H1 (cell line): ENCODE data around the gene PLOD1. TPM values are rescaled to one million over a fixed set of nuclear protein-coding genes. Genes with fewer than 3 reads are reported as not detected.

Experiments used
- CTCF ChIA-PET: fragments of 300-600 bp; sonication (Branson Sonifier 250); formaldehyde crosslinking; loops from one replicate; lab custom pipeline; 2021; ENCODE audit not compliant: partially characterized antibody; lab: Charles Lee
- POLR2A ChIA-PET: fragments of 300-600 bp; sonication (Branson Sonifier 250); formaldehyde crosslinking; loops from one replicate; lab custom pipeline; 2021; ENCODE audit warnings: inconsistent platforms; ENCODE audit not compliant: partially characterized antibody; lab: Charles Lee
- DNase-seq, 2 experiments: peaks; one replicate each; pipeline versions ENCODE4 v3.0.0 to v3.0.0-alpha.2; 2010 to 2022; ENCODE audit warnings: low spot score in 2 of 2, low read depth in 1 of 2, mixed read lengths in 1 of 2
- FAIRE-seq: peaks from 2 replicates; lab custom pipeline; 2011; peaks lifted over from hg19 to GRCh38; lab: Jason Lieb, UNC
- H2AFZ ChIP-seq: 2 replicates; pipeline ENCODE4 v1.8.1; 2012; ENCODE audit warnings: low read length, inconsistent platforms
- H2AK5ac ChIP-seq: 2 replicates; pipeline ENCODE4 v1.6.1; 2013; ENCODE audit warnings: low read depth, low read length
- H2BK120ac ChIP-seq: replicated peaks from 2 replicates; pipeline ENCODE3; 2013; ENCODE audit warnings: low read depth, low read length, inconsistent platforms
- H2BK12ac ChIP-seq: 2 replicates; pipeline ENCODE4 v1.6.1; 2013; ENCODE audit warnings: low read depth, low read length
- H2BK15ac ChIP-seq: 2 replicates; pipeline ENCODE4 v1.6.1; 2013; ENCODE audit warnings: low read length
- H2BK20ac ChIP-seq: 2 replicates; pipeline ENCODE4 v1.6.1; 2013; ENCODE audit warnings: low read length
- H2BK5ac ChIP-seq: 2 replicates; pipeline ENCODE4 v1.6.1; 2013; ENCODE audit warnings: low read depth, low read length
- H3K14ac ChIP-seq: 2 replicates; pipeline ENCODE4 v1.6.1; 2013; ENCODE audit warnings: inconsistent platforms; ENCODE audit not compliant: insufficient read length
- H3K18ac ChIP-seq: 2 replicates; pipeline ENCODE4 v1.6.1; 2013; ENCODE audit warnings: low read length; ENCODE audit errors: extremely low read depth
- H3K23ac ChIP-seq: 2 replicates; pipeline ENCODE4 v1.6.1; 2013; ENCODE audit warnings: inconsistent platforms; ENCODE audit not compliant: insufficient read length
- H3K23me2 ChIP-seq: 2 replicates; pipeline ENCODE4 v1.6.1; 2013; ENCODE audit warnings: low read depth, low read length
- H3K27ac ChIP-seq: 2 replicates; pipeline ENCODE4 v1.6.1; 2011; ENCODE audit warnings: low read depth, low read length, inconsistent platforms
- H3K27me3 ChIP-seq, 4 experiments: replicated peaks in 1 of 4; 1 replicate in 1 of 4; 2 replicates in 3 of 4; pipeline versions ENCODE4 v1.6.1 to v1.8.1; 2011 to 2013; ENCODE audit warnings: low read length in 3 of 4, mild to moderate bottlenecking in 3 of 4, inconsistent platforms in 2 of 4, mixed read lengths in 2 of 4, moderate library complexity in 1 of 4; ENCODE audit not compliant: control insufficient read depth in 3 of 4, insufficient read depth in 3 of 4; ENCODE audit errors: extremely low read depth in 1 of 4
- H3K36me3 ChIP-seq, 4 experiments: 2 replicates each; pipeline versions ENCODE4 v1.6.1 to v1.8.1; 2011 to 2013; ENCODE audit warnings: mild to moderate bottlenecking in 4 of 4, low read length in 3 of 4, moderate library complexity in 2 of 4, control low read depth in 1 of 4, inconsistent platforms in 1 of 4; ENCODE audit not compliant: insufficient read depth in 4 of 4, control insufficient read depth in 2 of 4
- H3K4ac ChIP-seq: replicated peaks from 2 replicates; pipeline ENCODE3; 2013; ENCODE audit warnings: low read length, low read depth, mixed read lengths, inconsistent platforms; ENCODE audit not compliant: insufficient read length
- H3K4me1 ChIP-seq, 4 experiments: replicated peaks in 1 of 4; 1 replicate in 1 of 4; 2 replicates in 3 of 4; pipeline versions ENCODE4 v1.6.1 to v1.8.1; 2011 to 2013; ENCODE audit warnings: low read length in 3 of 4, inconsistent platforms in 2 of 4, mixed read lengths in 1 of 4; ENCODE audit not compliant: insufficient read depth in 4 of 4, control insufficient read depth in 3 of 4
- H3K4me2 ChIP-seq, 2 experiments: 2 replicates each; pipeline versions ENCODE4 v1.6.1 to v1.8.1; 2011 to 2013; ENCODE audit warnings: low read depth in 2 of 2, low read length in 2 of 2, control low read depth in 1 of 2, inconsistent platforms in 1 of 2, mild to moderate bottlenecking in 1 of 2; ENCODE audit not compliant: insufficient read depth in 1 of 2
- H3K4me3 ChIP-seq, 4 experiments: fragments of 200-600, 300-600 bp in 1 of 4; sonication (generic), shearing (Covaris generic), sonication (Bioruptor Twin) in 1 of 4; 2 replicates each; pipeline versions ENCODE4 v1.5.1 to v1.8.1; 2011 to 2016; ENCODE audit warnings: low read length in 4 of 4, low read depth in 3 of 4, control low read depth in 2 of 4, inconsistent platforms in 2 of 4, mild to moderate bottlenecking in 2 of 4, mixed read lengths in 1 of 4, moderate library complexity in 1 of 4; ENCODE audit not compliant: insufficient read depth in 2 of 4; ENCODE audit errors: extremely low read depth in 1 of 4
- H3K56ac ChIP-seq: replicated peaks from 2 replicates; pipeline ENCODE3; 2013; ENCODE audit warnings: low read depth, mild to moderate bottlenecking, mixed read lengths, low read length, inconsistent platforms; ENCODE audit not compliant: insufficient read length
- H3K79me1 ChIP-seq: 2 replicates; pipeline ENCODE4 v1.6.1; 2013; ENCODE audit warnings: low read depth, low read length, control low read depth
- H3K79me2 ChIP-seq, 2 experiments: 2 replicates each; pipeline versions ENCODE4 v1.6.1 to v1.8.1; 2012 to 2013; ENCODE audit warnings: low read length in 2 of 2, mild to moderate bottlenecking in 2 of 2, inconsistent platforms in 1 of 2; ENCODE audit not compliant: insufficient read depth in 2 of 2, control insufficient read depth in 1 of 2
- H3K9ac ChIP-seq, 4 experiments: replicated peaks in 1 of 4; 1 replicate in 1 of 4; 2 replicates in 3 of 4; pipeline versions ENCODE4 v1.6.1 to v1.8.1; 2011 to 2013; ENCODE audit warnings: low read depth in 3 of 4, low read length in 3 of 4, control low read depth in 2 of 4, mild to moderate bottlenecking in 2 of 4, moderate library complexity in 2 of 4, inconsistent platforms in 1 of 4; ENCODE audit errors: extremely low read depth in 1 of 4
- H3K9me3 ChIP-seq, 2 experiments: 2 replicates each; pipeline versions ENCODE4 v1.6.1 to v1.8.1; 2012 to 2013; ENCODE audit warnings: mild to moderate bottlenecking in 2 of 2, moderate library complexity in 2 of 2, control low read depth in 1 of 2, inconsistent platforms in 1 of 2, low read depth in 1 of 2, low read length in 1 of 2, mixed read lengths in 1 of 2; ENCODE audit not compliant: insufficient read depth in 2 of 2
- H4K20me1 ChIP-seq, 2 experiments: replicated peaks in 1 of 2; 2 replicates each; pipeline versions ENCODE3 to v1.8.1; 2011 to 2013; ENCODE audit warnings: inconsistent platforms in 2 of 2, low read length in 2 of 2, mild to moderate bottlenecking in 1 of 2; ENCODE audit not compliant: insufficient read depth in 2 of 2, control insufficient read depth in 1 of 2
- H4K5ac ChIP-seq: 2 replicates; pipeline ENCODE4 v1.6.1; 2013; ENCODE audit warnings: low read length, low read depth, mixed read lengths, inconsistent platforms; ENCODE audit not compliant: insufficient read length
- H4K8ac ChIP-seq: 2 replicates; pipeline ENCODE4 v1.8.0; 2013; ENCODE audit warnings: mild to moderate bottlenecking, moderate library complexity, low read length, inconsistent platforms; ENCODE audit not compliant: insufficient read depth; ENCODE audit errors: extremely low read depth
- H4K91ac ChIP-seq: replicated peaks from 2 replicates; pipeline ENCODE3; 2013; ENCODE audit warnings: low read length, mixed read lengths, inconsistent platforms; ENCODE audit not compliant: insufficient read length
- CREB1 ChIP-seq: IDR thresholded peaks from 2 replicates; pipeline ENCODE4 v1.6.1; 2012; ENCODE audit warnings: inconsistent platforms
- GTF2F1 ChIP-seq: IDR thresholded peaks from 2 replicates; pipeline ENCODE4 v1.6.1; 2012; ENCODE audit warnings: low read depth, low read length, improper control_type of control experiment, borderline replicate concordance
- JUN ChIP-seq: IDR thresholded peaks from 2 replicates; pipeline ENCODE4 v1.6.1; 2011; ENCODE audit warnings: low read depth, mild to moderate bottlenecking, improper control_type of control experiment, low read length
- NRF1 ChIP-seq: IDR thresholded peaks from 2 replicates; pipeline ENCODE4 v1.6.1; 2011; ENCODE audit warnings: mild to moderate bottlenecking, low read depth, low read length, improper control_type of control experiment
- POLR2A ChIP-seq, 2 experiments: IDR thresholded peaks; 1 replicate in 1 of 2; 2 replicates in 1 of 2; pipeline ENCODE4 v1.6.1; 2011; ENCODE audit warnings: low read depth in 2 of 2, low read length in 2 of 2, mild to moderate bottlenecking in 2 of 2; ENCODE audit errors: control extremely low read depth in 1 of 2
- SP2 ChIP-seq: IDR thresholded peaks from 2 replicates; pipeline ENCODE4 v1.6.1; 2012; ENCODE audit warnings: mild to moderate bottlenecking, low read length, inconsistent platforms
- SUZ12 ChIP-seq: fragments of 200-600 bp; sonication (generic); IDR thresholded peaks from 2 replicates; pipeline ENCODE4 v1.6.1; 2012; ENCODE audit warnings: mild to moderate bottlenecking, inconsistent platforms, low read length, moderate library complexity, mixed read lengths
- TAF1 ChIP-seq: IDR thresholded peaks from 2 replicates; pipeline ENCODE4 v1.6.1; 2011; ENCODE audit warnings: mild to moderate bottlenecking, low read depth, low read length
- USF2 ChIP-seq: IDR thresholded peaks from 2 replicates; pipeline ENCODE4 v1.6.1; 2011; ENCODE audit warnings: low read length, improper control_type of control experiment
- ZNF274 ChIP-seq: IDR thresholded peaks from 2 replicates; pipeline ENCODE4 v1.7.0; 2012; ENCODE audit warnings: low read length, borderline replicate concordance; ENCODE audit errors: extremely low read depth
- WGBS, 2 experiments: shearing (Covaris generic) in 1 of 2; methylation state at CpG; one replicate each; pipeline versions ENCODE4 v1.1.6 to v1.1.7; 2013 to 2015; ENCODE audit warnings: low lambda C conversion rate in 2 of 2, mixed read lengths in 2 of 2, inconsistent platforms in 1 of 2, low coverage in 1 of 2, missing lambda C conversion rate in 1 of 2; ENCODE audit not compliant: insufficient replicate concordance in 2 of 2, insufficient coverage in 1 of 2, insufficient read length in 1 of 2; ENCODE audit errors: extremely low coverage in 1 of 2, missing lambda C conversion rate in 1 of 2; 5-methylcytosine and 5-hydroxymethylcytosine counted together
- polyA plus RNA-seq, 7 experiments: library from polyadenylated mRNA; depleted of rRNA in 3 of 7; stranded (reverse) in 5 of 7; unstranded in 2 of 7; fragments of >200 nt in 5 of 7; fragments of 200-250 nt in 2 of 7; gene quantifications; 1 replicate in 5 of 7; 2 replicates in 1 of 7; 4 replicates in 1 of 7; pipeline versions ENCODE4 v1.2.1 to v1.2.3, GENCODE V29; 2011 to 2013; ENCODE audit warnings: missing spikeins in 2 of 7, mixed read lengths in 2 of 7
- total RNA-seq: library from RNA; stranded (reverse); fragmentation: NEBNext Ultra II Directional; extraction: Animal tissue kit (Norgen Biotek cat#: 25700); gene quantifications from 2 replicates; pipeline ENCODE4 v1.2.1, GENCODE V29; 2021
- TF ChIP-seq, protein P1 (sequence below): IDR thresholded peaks from 2 replicates; pipeline ENCODE4 v1.6.1; 2012; ENCODE audit warnings: low read length, inconsistent platforms

PLOD1 gene
- total and polyA plus RNA-seq, 2 of the 8 experiments (the other 6 are each of a cell fraction or from before 2014, with no cell fraction given): 44.9 to 51.8 TPM

DNA sequence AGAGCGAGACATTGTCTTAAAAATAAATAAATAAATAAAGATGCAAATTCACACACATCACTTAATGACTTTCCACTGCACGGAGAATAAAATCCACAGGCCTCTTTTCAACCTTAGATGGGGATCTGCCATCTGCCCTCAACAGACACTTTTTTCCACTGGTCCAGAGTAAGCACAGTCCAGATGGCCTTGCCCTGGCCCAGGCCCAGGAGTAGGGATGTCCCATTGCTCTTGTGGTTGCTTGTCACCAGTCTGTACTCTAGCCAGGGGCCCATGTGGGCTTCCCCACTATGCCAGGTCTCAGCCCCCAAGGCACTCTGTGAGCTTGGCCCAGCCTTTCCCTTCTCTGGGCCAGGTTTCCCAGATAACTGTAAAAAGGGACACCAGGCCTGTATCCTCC is 17.4 kb downstream of the PLOD1 start:
- H3K79me1 ChIP-seq: no peaks in the 10 kb centered on the region
- H3K23me2 ChIP-seq: no peaks in the 10 kb centered on the region
- no peaks in the 10 kb centered on the region for H3K4me1 ChIP-seq
- no peak overlapping the region for H2BK12ac ChIP-seq
- H3K18ac ChIP-seq: no peak overlapping the region
- H3K4me3 ChIP-seq: no peak overlapping the region
- no peak overlapping the region for H3K27ac ChIP-seq
- WGBS, 2 experiments: 92% methylated on average over 2 of the region's 2 CpGs; no CpG with 5 or more reads in 1 of the 2 experiments
- no peak overlapping the region for H3K4me2 ChIP-seq
- FAIRE-seq: no peak
- H3K14ac ChIP-seq: no peak overlapping the region
- H3K56ac ChIP-seq: no peak overlapping the region
- H3K9ac ChIP-seq: no peak overlapping the region
- no peak overlapping the region for H2AK5ac ChIP-seq
- no peak overlapping the region for H3K4ac ChIP-seq
- no peak overlapping the region for H2AFZ ChIP-seq
- H3K27me3 ChIP-seq: no peaks in the 10 kb centered on the region
- no peak overlapping the region for H4K5ac ChIP-seq
- CTCF ChIA-PET: no interaction called here
- H2BK120ac ChIP-seq: no peak overlapping the region
- peaks cover 0 to 5% of the 10 kb centered on the region in 2 experiments; a peak in 2 of 4 replicates for H3K9me3 ChIP-seq
- DNase-seq: no peak
- H2BK20ac ChIP-seq: no peak overlapping the region
- H3K36me3 ChIP-seq: peaks cover 0 to 7% (median 2%) of the 10 kb centered on the region in 4 experiments; a peak in 5 of 8 replicates
- no peaks in the 10 kb centered on the region for H4K20me1 ChIP-seq
- no peak overlapping the region for H3K23ac ChIP-seq
- TF ChIP-seq POLR2A (IDR thresholded peaks at IDR 0.05; ENCODE audit: control extremely low read depth in 1 of 2, low read depth in 2 of 2, low read length in 2 of 2) (no peak), JUN (no peak), GTF2F1 (no peak), NRF1 (no peak), CREB1 (no peak), TAF1 (no peak), USF2 (no peak), ZNF274 (no peak), SP2 (no peak), SUZ12 (no peak)
- TF ChIP-seq, protein P1, sequence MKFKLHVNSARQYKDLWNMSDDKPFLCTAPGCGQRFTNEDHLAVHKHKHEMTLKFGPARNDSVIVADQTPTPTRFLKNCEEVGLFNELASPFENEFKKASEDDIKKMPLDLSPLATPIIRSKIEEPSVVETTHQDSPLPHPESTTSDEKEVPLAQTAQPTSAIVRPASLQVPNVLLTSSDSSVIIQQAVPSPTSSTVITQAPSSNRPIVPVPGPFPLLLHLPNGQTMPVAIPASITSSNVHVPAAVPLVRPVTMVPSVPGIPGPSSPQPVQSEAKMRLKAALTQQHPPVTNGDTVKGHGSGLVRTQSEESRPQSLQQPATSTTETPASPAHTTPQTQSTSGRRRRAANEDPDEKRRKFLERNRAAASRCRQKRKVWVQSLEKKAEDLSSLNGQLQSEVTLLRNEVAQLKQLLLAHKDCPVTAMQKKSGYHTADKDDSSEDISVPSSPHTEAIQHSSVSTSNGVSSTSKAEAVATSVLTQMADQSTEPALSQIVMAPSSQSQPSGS: no peak
- H3K79me2 ChIP-seq: no peaks in the 10 kb centered on the region; a peak in 1 of 4 replicates
- no peak overlapping the region for H4K91ac ChIP-seq
- no peak overlapping the region for H2BK15ac ChIP-seq
- POLR2A ChIA-PET: interaction anchor here (1.0 to 2.1 kb wide), 7 partner anchors 10 to 44 kb away, joined by 3 to 12 read pairs (median 4); no protein-coding TSS in a partner anchor
- H2BK5ac ChIP-seq: no peak overlapping the region
- no peak overlapping the region for H4K8ac ChIP-seq
